ENCODE data around the gene PEX14.
A peak's percentile ranks its signal among the peaks of the same experiment; 100 is the strongest.

The PEX14 gene

DNA sequence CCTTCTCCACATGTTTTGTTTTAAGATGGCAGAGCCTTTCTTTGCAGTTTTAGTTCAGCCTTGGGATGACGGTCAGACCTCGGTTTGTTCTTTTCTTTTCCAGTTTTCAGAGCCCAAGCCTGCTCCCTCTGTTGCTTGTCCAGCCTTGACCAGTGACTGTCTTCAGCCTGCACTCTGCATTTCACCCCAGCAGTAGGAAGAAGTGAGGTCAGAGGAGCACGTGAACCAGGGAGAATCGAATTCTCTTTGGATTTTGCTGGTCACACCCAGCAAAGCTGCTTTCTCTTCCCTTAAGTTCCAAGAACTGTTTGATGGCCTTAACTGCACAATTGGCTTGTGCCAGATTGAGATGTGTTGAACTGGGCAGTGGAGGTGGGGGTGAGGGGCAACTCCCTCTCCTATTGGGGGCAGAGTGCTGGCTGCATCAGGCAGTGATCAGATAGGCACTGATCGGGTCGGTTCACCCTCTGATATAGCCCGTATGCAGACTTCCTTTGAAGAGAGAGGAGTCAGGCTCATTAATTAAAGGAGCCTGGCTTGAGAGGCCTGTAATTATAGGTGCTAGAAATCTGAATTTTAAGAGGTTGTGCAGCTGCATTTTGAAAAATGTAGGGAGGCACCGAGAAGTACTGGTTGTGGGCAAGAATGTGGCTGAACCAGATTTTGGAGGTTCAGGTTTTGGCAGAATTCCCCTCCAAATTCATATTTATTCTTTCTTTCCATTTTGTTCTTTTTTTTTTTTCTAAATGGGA lies 42.4 kb downstream of the PEX14 start:
- no peak for DNase-seq (ENCODE audit: low read depth in 2 of 2)

DNA sequence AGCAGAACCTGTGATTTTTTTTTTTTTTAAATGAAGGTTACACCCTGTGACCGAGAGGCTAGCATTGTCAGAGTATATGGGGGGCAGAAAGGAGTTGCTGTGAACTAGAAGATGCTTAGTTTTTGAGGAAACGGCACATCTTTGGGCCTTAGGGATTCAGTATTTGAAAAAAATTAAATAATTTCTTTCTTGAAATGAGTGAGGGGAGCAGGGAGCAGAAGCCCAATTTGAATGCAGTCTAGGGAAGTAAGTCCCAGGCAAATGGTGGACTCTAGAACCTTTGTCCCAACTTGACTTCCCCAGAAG lies 42.9 kb downstream of the PEX14 start:
- DNase-seq (ENCODE audit: low read depth in 2 of 2) = no peak

DNA sequence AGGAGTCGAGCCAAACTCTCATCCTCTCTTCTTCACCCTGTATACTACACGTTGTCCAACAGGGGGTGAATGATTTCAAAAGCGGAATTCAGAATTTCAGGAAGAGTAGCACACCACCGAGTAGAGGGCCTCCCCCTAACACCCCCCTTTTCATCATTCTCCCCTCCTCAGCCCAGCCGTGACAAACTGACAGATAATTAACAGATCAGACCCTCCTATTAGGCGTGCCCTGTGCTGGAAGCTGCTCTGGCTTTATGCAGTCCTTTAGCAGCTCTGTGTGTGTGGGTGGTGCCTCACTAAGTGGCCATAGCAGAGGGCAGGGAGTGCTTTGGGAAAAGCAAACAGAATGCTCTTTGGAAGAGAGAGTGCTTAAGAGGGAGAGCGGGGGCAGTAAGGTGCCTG lies 44.3 kb downstream of the PEX14 start:
- DNase-seq (ENCODE audit: low read depth in 2 of 2) = no peak

DNA sequence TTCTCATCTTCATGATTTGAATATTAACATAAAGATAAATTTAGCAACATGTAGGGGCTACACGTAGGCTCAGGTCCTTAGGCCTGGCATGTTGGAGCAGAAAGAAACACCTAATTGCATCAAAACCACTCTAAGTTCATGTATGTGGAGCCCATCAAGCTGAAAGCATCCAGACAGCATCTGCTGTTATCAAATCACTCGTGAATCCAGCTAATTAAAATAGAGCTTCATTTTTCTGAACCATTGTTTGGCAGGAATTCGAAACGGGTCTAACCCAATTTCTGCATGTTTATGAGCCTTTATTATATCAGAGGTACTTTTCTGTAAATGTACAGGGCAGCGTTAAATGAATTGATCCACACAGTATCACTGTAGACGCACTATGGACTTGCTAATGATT lies 45.7 kb downstream of the PEX14 start:
- DNase-seq (ENCODE audit: low read depth in 2 of 2) = no peak

DNA sequence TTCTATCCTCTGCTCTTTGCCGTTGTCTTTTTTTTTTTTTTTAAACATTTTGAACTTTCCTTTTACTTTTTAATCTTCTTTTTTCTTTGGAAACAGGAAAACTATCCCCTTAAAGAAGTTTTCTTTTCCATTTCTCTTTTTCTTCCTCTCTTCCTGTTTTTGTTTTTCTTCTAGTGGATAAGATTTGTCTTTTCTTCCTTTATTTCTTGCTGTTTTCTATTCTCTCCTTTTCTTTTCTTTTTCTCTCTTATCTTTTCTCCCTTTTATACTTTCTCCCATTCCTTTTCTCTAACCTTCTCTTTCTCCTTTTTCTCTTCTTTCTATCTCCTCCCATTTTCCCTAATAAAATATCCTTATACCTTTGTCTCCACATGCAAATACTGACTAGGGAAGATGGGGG lies 46.2 kb downstream of the PEX14 start:
- no peak for DNase-seq (ENCODE audit: low read depth in 2 of 2)

DNA sequence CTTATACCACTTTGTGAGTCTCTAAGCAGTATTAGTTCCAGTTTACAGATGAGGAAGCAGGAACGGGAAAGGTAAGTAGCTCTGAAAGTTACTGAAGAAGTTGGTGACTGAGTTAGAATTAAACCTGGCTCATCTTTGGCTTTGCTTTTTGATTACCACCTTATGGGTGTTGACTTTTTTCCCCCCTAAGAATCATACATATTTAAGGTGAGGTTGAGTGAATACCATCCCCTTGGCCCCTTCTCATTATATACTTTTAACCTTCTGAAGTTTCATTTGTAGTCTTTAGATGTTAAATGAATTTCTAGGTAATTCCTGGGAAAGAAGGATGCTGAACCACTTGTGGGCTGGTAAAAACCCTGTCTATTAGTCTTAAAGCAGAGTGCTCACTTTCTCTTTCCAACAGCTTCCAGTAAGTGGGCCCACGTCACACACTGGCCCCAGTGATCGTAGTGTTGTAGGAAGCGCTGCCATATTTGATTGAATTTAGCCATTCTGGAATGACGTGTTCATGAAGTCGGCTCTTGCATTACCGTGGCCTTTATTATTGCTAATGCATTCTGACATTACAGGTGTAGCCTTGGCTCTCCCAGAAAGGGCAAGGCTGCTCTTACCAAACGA lies 46.9 kb downstream of the PEX14 start:
- DNase-seq (ENCODE audit: low read depth in 2 of 2) = no peak

DNA sequence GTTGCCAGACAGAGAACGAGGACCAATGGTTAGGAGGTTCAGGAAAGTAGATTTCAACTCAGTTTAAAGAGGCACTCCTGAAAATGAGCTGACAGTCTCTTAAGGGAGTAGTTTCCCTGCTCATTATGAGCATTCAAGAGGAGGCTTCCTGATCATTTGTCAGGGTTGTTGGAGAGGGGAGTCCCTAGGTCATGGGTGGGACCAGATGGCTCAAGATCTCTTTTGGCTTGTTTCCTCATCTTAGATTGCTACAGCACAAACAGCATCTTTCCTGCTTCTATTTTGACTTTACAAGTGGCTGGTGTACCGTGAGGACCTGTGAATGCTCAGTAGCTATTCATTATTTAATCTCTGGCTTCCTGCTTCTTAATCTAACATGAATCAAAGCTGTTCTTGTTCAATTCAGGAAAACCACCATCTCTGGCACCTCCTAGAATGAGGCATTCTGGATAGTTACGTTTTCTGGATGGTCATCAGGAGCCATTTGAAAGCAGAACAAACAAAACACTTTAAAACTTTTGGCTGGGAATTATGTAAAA lies 47.6 kb downstream of the PEX14 start:
- DNase-seq (ENCODE audit: low read depth in 2 of 2) = no peak

DNA sequence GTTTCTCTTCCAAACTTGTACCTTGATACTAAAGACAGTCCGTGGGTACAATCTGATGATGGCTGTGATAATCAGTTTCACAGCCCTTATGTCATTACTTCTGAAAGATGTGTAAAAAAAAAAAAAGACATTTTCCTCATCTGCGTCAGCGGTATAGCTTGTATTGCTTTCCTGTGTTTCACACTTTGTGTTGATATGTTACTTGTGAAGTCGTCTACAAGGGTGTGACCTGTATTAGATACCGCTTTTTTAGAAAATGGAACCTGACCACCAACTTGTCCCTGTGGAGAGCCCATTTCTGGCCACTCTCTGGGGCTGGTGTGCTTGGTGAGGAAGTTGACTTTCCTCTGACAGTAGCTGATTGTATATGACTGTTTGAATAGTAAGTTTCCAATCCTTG lies 50.5 kb downstream of the PEX14 start:
- peak in 1 of 2 donors; percentile 20 for DNase-seq (ENCODE audit: low read depth in 2 of 2)

DNA sequence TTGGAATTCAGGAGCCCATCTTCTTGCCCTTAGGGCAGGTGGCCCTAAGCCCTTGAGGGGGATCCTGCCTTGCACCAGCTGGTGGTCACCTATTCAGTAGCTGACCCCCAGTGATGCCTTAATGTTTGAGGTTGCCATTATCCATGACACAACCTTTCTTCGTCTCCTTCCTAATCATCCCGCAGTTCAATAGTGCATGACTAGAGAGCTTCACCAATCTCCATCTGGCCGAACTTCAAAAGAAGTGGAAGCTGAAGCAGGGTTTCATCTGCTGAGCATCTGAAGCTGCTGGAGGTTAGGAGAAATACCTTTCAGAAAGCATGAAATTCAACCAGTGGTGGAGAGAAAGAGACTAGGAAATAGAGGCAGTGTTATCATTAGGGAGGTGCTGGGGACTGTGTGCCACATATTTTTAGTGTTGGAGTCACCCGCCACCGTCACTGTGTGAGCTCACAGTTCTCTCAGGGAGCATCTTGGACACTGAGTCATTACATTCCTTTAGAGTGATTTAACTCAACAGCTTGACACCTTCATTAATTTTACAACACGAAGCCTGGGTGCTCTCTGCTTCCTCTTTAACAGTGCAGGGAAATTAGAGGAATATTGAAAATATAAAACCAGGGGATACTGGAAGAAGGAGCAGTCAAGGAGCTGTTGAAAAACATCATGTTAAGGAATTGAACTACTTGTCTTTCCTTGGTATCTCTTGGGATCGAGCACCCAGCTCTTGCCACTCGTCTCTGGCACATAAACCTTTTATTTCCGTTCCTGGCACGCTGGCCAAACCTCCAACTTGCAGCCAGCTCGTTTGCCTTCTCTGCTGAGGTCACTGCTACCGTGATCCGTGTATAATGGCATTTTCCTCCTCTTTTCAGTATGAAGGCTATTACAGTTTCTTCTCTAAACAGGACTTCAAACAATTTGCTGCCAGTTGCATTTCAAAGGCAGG lies 53.6 kb downstream of the PEX14 start:
- no peak for DNase-seq (ENCODE audit: low read depth in 2 of 2)

DNA sequence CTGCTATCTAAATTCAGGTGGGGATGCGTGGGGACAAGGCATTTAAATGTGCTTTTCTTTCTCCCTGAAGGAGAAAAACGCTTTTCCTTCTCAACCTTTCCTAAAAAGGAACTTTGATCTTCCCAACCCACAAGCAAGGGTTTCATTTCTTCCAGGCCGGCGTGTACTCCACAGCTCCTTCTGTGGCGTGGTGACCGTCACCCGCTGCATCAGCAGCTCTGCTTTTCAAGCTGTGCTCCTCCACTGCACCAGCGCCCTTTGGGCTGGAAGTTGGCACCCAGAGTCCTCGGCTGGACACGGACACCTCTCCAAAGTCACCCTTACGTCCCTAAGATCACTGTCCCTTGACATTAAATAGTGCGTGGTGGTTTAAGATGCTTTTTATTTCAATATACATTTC lies 54.3 kb downstream of the PEX14 start:
- no peak for DNase-seq (ENCODE audit: low read depth in 2 of 2)

DNA sequence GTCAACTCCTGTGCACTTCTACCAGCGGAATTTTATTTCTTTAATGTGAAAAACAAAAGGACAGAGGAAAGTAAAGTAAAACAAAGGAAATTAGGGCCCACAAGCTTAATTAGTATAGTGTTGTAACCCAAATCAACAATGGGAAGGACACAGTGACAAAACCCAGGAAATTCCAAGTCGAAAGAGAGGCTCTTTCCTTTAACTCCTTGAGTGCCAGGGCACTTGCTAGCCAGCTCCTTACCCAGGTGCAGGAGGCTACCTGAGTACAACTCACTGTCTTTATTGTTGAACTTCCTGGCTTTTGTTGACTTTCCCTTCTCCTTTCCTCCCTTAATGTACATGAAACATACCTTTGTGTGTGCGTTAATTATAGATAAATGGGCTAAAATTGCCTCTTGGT lies 55.0 kb downstream of the PEX14 start:
- no peak for DNase-seq (ENCODE audit: low read depth in 2 of 2)

DNA sequence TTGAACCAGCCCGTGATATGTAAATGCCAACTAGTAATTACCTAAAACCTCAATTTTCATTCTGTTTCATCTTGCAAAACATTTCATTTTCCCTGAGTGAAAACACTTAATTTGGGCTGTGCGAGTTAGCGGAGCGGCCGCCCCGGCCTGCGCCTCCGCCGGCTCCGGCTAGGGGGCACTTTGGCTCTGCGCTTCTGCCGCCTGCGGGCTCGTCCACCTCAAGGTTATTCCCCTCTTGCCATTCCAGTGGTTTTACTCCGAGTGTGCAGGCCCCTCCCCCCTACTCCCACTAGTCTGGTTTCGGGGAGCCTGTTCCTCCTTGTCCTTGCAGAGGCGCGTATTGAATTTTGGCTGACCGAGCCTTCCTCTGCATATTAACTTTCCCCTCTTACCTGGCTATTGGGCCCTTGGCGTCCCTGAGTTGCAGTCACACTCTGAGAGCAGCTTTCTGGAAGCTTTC lies 55.6 kb downstream of the PEX14 start:
- DNase-seq (ENCODE audit: low read depth in 2 of 2) = no peak

DNA sequence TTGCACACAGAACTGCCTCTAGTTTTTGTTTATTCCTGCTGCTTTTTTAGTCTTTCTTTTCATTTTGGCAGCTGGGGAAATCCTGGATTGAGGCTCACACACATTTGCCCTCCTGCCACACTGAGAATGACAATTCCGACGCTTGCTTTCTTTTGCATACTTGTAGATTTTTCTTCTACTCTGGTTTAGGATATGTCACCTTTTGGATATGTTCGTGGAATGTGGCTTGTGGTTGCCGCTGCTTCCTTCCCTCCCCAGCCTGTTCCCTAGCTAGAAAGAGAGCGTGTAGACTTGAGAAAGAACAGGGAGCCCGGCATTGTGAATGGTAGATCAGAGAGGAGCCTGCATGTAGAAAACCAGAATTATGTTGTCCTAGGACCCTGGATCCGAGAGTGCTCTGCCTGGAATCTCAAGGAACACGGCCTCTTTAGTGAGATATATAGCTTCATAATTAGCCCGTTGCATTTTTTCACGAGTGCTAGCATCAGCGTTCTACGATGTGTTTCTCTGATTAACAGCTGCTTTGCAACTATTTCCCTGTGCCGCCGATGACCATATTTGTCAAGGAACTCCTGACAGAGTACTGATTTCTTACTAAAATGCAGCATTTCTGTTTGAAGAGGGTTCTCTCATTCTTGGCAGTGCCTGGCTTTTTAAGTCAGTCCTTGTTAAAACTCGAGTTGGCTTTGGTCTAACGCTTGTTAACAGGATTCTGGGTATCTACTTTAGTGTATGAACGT lies 56.2 kb downstream of the PEX14 start:
- no peak for DNase-seq (ENCODE audit: low read depth in 2 of 2)

DNA sequence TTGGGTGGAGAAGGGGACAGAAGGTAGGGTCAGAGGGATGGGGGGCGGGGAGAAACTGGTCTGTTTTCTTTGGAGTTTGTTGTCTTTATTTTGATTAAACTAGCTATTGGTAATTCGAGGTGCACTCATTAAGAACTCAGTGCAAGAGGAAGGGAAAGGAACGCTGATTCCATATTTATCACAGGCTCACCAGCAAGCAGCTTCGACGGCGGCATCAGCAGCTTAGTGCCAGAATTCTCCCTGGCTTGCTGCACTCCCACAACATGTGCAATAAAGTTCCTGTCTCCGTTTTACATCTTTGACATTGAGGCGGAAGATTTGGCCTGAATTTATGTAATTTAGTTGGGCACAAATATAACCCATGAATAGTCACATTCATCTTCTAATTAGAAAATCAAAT lies 57.6 kb downstream of the PEX14 start:
- DNase-seq (ENCODE audit: low read depth in 2 of 2) = no peak

DNA sequence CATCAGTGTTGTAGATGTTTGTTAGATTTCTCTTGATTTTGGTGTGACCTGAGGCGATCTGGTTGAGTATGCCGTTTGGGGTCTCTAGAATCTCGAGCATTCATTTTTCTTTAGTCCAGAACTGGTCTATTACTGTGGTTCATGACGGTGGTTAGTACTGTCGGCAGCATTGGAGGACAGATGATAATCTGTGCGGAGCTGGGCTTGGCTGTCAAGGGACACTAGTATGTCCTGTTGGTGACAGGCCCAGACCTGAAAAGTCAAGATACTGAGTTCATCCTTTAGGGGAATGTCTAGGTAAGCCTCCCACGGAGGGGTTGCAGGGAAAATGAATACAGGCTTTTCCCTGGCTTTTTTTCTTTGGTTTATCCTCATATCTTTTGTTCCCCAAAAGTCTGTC lies 59.8 kb downstream of the PEX14 start:
- no peak for DNase-seq (ENCODE audit: low read depth in 2 of 2)

DNA sequence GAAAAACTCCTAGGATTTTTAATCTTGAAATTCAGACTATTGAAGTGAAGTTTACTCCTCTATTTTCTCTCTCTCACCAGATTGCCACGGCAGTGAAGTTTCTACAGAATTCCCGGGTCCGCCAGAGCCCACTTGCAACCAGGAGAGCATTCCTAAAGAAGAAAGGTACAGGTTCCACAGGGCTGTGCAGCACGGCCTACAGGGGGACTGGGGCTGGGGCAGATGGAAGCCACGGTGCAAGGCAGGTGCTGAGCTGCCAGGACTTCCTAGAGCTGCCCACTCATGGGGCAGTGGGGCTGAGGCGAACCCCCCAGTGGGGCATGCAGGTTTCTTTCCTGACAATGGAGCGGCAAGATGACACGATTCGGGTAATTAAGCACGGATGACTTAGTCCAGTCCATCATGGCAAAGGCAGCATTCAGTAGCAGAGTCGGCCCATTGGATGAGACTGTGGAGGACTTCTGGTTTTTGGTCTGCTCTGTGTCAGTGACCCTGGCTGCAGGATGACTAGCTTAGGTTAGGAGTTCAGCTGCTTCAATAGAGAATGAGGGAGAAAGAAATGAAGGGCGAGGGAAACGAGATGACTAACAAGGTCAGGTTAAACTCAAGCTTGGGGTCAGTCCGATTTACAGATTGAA lies 61.5 kb downstream of the PEX14 start:
- no peak for DNase-seq (ENCODE audit: low read depth in 2 of 2)

DNA sequence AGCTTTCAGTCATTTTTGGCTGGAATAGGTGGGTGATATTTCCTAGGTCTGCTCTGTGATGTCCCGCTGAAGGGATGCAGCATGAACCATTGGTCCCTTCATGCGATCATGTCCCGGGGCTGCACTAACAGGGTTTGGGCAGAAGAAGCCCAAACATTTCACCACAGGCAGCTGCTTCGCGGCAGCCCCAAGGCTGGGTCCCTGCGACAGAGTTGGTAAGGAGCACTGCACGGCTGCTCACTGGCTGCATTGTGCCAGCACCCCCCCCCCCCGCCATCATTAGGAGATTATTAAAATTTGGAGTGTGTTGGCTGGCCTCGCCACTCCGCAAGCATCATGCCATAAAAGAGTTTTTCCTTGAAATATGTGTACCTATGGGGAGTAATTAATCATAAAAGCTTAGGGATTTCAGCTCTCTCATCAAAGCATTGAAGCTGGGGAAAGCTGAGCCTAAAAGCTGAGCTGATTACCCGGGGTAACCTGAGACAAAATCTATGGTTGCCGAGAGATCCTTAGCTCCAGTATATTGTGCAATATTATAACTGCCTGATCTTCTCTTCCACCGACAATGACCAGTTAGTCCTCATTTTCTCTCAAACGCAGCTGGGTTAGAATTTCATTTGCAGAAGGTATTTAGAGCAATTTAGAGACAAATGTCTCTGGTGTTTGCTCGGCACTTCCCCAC lies 62.5 kb downstream of the PEX14 start:
- no peak for DNase-seq (ENCODE audit: low read depth in 2 of 2)

DNA sequence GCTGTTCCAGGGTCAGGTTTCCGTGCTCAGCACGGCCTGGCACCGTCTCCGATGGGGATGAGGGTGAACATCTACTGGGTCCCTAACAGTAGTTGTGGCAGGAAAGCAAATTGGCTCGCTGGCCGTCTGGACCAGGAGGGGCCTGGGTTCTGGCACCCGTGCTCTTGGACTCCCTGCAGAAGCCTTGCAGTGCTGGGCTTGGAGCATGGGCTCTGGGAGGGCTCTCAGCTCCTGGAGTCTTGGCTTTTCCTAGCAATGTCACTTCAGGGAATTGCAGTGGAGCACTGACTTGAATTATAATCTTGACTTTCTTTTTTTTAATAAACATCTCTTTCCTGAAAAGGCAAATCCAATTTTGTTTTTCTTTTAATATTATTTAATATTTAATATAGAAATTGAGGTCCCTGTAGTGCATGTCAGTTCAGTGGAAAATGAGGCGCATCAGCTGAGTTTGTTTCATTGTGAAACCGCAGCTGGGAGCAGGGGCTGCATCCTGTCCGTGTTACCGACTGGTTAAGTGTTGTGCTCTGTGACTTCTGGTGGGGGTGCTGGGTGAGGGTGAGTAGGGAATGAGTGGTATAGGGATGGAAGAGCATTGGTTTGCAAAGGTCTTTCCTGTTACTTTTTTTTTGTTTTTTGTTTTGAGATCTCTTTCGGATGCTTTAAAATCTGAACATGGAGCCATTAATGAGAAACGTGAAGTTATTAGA lies 64.1 kb downstream of the PEX14 start:
- no peak for DNase-seq (ENCODE audit: low read depth in 2 of 2)

DNA sequence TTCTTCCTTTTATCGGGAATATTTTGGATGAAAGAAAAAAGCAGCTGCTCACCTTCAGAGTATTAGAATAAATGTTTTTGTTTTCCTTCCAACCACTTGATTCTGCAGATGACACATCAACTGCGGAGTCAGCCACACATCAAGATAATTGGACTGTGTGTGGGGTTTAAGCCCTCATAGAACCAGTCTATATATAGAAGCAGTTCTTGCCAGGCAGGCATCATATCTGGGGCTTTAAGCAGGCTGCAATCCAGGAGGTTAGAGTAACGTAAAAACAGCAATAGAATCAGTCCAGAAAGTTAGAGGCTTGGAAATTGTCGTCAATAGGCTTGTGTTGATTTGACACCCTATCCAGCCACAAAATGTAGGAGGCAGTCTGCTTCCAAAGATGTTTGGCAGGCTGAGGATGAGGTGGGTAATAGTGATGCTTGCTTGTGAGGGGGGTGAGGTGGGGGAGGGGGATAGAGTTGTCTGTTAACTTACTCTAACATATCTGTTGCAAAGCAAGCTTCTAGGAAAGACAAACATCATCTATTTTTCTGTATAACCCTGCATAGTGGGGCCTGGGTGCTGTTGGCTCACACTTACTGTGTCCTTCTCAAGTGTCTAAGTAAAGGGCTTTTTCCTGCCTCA lies 64.8 kb downstream of the PEX14 start:
- no peak for DNase-seq (ENCODE audit: low read depth in 2 of 2)
